ENCODE measurements around the gene SNX9. TPM values are rescaled to one million over a fixed set of nuclear protein-coding genes. Genes with fewer than 3 reads are reported as not detected.

SNX9 gene
- total and polyA plus RNA-seq, 10 of the 15 experiments (the other 5 are each of a cell fraction or from before 2014, with no cell fraction given): 0.03 to 2.0 (median 0.37) TPM

DNA sequence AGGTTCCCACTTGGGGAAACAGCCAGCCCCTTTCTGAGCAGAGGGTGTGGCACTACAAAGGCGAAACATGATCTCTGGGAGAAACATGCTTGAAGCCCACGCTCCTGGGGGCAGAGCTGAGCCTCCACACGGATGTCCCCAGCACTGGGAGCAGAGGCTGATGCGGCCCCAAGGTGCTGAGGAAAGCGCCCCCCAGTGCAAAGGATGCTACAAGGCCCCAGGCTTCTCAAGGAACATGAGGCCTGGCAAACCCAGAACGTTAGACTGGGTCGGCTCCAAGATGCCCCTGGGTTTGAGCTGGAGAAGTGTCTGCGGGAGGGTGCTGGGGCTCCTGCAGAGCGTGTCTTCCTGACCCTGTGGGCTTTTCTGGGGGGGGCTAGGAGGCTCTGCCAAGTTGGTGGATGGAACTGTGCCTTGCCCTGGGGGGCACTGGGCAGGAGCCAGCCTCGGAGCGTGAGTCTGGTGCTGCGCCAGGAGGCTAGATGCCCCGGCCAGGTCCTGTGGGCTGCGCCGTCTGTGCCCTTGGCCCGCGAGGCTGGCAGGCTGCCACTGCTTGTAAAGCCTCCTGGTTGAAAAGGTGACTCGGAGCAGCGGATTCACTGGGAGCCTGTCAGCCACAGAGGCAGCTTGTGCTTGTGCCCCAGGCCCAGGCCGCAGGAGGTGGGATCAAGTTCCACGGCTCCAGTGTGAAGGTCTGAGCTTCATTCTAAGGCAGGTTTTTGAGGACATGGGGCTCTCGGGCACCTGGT lies 166.7 kb downstream of the SNX9 start:
- peak overlapping the region; percentile 42; the same call in 1 of the 2 replicates for H3K4me2 ChIP-seq (ENCODE audit: control insufficient read depth, insufficient read depth)
- POLR2A ChIA-PET: interaction anchor here (0.5 kb wide), 1 partner anchor 1222 kb away, joined by 3 read pairs; no protein-coding TSS in a partner anchor
- no TSS peak for BruUV-seq (replicated peaks)

DNA sequence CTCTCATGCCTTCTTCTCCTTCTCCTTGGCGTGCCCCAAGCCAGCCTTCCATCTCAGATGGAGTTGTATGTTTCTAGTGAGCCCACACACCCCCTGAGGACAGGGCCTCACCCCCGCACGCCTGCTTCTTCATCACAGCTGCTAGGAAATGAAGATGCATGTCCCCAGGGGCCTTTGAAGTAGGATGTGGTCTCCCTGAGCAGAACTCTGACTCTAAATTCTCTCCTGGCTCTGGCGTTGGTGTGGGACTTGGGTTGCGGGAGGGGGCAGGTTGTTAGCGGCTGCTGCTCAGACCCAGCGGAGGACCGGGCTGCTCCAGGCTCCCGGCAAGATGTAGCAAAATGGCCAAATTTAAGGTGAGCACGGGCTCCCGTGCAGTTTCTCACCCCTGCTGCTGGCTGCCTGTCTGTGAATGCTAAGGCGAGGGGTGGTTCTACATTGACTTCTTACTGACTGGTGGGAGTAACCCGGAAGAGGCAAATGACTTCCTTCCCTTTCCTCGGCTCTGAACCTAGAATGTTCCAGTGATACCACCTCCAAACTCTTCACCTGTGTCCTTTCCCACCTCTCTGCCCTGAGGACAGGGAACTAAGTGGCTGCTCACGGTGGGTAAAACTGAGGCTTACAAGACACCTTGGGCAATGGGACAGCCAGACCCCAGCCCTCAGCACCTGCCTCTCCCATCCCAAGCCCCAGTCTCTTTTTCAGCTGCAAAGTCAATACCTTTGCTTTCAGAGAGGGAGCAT lies 167.4 kb downstream of the SNX9 start:
- ChIA-PET SMC1A (ENCODE audit: uncharacterized antibody, unreplicated experiment) (no interaction called here), RAD21 (ENCODE audit: unreplicated experiment) (no interaction called here), POLR2A (no interaction called here), CTCF (no interaction called here)
- Histone ChIP-seq H3K27ac (ENCODE audit: control insufficient read depth, insufficient read depth) (no peak overlapping the region), H3K9ac (ENCODE audit: control insufficient read depth, insufficient read depth, low read length) (no peak overlapping the region), H3K4me3 (no peak overlapping the region), H3K4me2 (ENCODE audit: control insufficient read depth, insufficient read depth) (peak overlapping the region; percentile 42; the same call in 1 of the 2 replicates), H3K36me3 (ENCODE audit: control insufficient read depth in 2 of 2, insufficient read depth in 2 of 2, low read length in 1 of 2) (no peaks in the 10 kb centered on the region), H3K4me1 (ENCODE audit: control insufficient read depth, insufficient read depth, low read length) (peaks cover 3% of the 10 kb centered on the region), H3K27me3 (replicated peaks in 1 of 2; ENCODE audit: control insufficient read depth in 2 of 2, insufficient read depth in 2 of 2, low read length in 1 of 2) (no peaks in the 10 kb centered on the region), H3K79me2 (ENCODE audit: control insufficient read depth, insufficient read depth, low read length) (peaks cover 5% of the 10 kb centered on the region), H2AFZ (ENCODE audit: control insufficient read depth, low read depth, low read length) (peak overlapping the region; percentile 15; the same call in 1 of the 2 replicates), H4K20me1 (ENCODE audit: control insufficient read depth, insufficient read depth) (no peaks in the 10 kb centered on the region), H3K9me3 (replicated peaks; ENCODE audit: control insufficient read depth, insufficient read depth, low read length) (no peaks in the 10 kb centered on the region)
- FAIRE-seq (no peak), ATAC-seq (peak; percentile 70), DNase-seq (ENCODE audit: low read depth, low spot score) (no peak)
- BruUV-seq (replicated peaks): no TSS peak
- in situ Hi-C loops (cut with MboI): no loop called here
- TF ChIP-seq EP300 (IDR thresholded peaks at IDR 0.05; ENCODE audit: borderline replicate concordance in 1 of 2, control insufficient read depth in 1 of 2, low read depth in 2 of 2, low read length in 2 of 2): no peak
- TF ChIP-seq ASH2L (IDR thresholded peaks at IDR 0.05; ENCODE audit: borderline replicate concordance, low read depth): no peak
- peak; percentile 69 for TF ChIP-seq MEF2B (IDR thresholded peaks at IDR 0.05; ENCODE audit: partially characterized antibody, poor library complexity, severe bottlenecking)
- 16% methylated on average over 14 of the region's 15 CpGs for WGBS (ENCODE audit: insufficient coverage, insufficient replicate concordance, low lambda C conversion rate, missing lambda C conversion rate)
- intact Hi-C loops (cut with micrococcal nuclease; ENCODE audit: unreplicated experiment): no loop called here

More for the DNA sequence above, 166.7 kb downstream of the SNX9 start:
- no peak overlapping the region for H3K9ac ChIP-seq (ENCODE audit: control insufficient read depth, insufficient read depth, low read length)
- ChIA-PET SMC1A (ENCODE audit: uncharacterized antibody, unreplicated experiment) (no interaction called here), RAD21 (ENCODE audit: unreplicated experiment) (no interaction called here), CTCF (no interaction called here)
- peaks cover 5% of the 10 kb centered on the region for H3K79me2 ChIP-seq (ENCODE audit: control insufficient read depth, insufficient read depth, low read length)
- FAIRE-seq (no peak), DNase-seq (ENCODE audit: low read depth, low spot score) (no peak), ATAC-seq (no peak; the same call in 2 of the 3 replicates)
- no peaks in the 10 kb centered on the region; a peak in 1 of 4 replicates for H3K36me3 ChIP-seq (ENCODE audit: control insufficient read depth in 2 of 2, insufficient read depth in 2 of 2, low read length in 1 of 2)
- no peaks in the 10 kb centered on the region for H3K9me3 ChIP-seq (replicated peaks; ENCODE audit: control insufficient read depth, insufficient read depth, low read length)
- no peak overlapping the region for H3K4me3 ChIP-seq
- peaks cover 3% of the 10 kb centered on the region for H3K4me1 ChIP-seq (ENCODE audit: control insufficient read depth, insufficient read depth, low read length)
- no peak overlapping the region for H2AFZ ChIP-seq (ENCODE audit: control insufficient read depth, low read depth, low read length)
- H3K27ac ChIP-seq (ENCODE audit: control insufficient read depth, insufficient read depth): no peak overlapping the region
- no peaks in the 10 kb centered on the region for H4K20me1 ChIP-seq (ENCODE audit: control insufficient read depth, insufficient read depth)
- TF ChIP-seq IRF4 (IDR thresholded peaks at IDR 0.05; ENCODE audit: low read depth, low read length) (no peak), BCL11A (IDR thresholded peaks at IDR 0.05; ENCODE audit: low read depth, low read length) (no peak), ASH2L (IDR thresholded peaks at IDR 0.05; ENCODE audit: borderline replicate concordance, low read depth) (no peak), FOXK2 (IDR thresholded peaks at IDR 0.05) (no peak)
- in situ Hi-C loops (cut with MboI) (no loop called here), intact Hi-C loops (cut with micrococcal nuclease; ENCODE audit: unreplicated experiment) (no loop called here)
- 88% methylated on average over 22 of the region's 22 CpGs for WGBS (ENCODE audit: insufficient coverage, insufficient replicate concordance, low lambda C conversion rate, missing lambda C conversion rate)
- H3K27me3 ChIP-seq (replicated peaks in 1 of 2; ENCODE audit: control insufficient read depth in 2 of 2, insufficient read depth in 2 of 2, low read length in 1 of 2): no peaks in the 10 kb centered on the region
